Esophagus muscularis mucosa (tissue), 4 donors: Measurements from ENCODE around the gene RAD51B.

Experiments used
- EP300 ChIP-seq: sonication (generic); formaldehyde crosslinking; IDR thresholded peaks from one replicate; pipeline ENCODE4 v1.6.1; 2017; ENCODE audit warnings: antibody characterized with exemption
- POLR2A ChIP-seq: fragments of 450-650 bp; IDR thresholded peaks from one replicate; pipeline ENCODE4 v1.6.1; 2017; ENCODE audit warnings: antibody characterized with exemption, moderate library complexity, mild to moderate bottlenecking, low read depth
- POLR2AphosphoS5 ChIP-seq, 2 donors: sonication (generic); formaldehyde crosslinking; IDR thresholded peaks; one replicate each; pipeline ENCODE4 v1.6.1; 2017; ENCODE audit warnings: antibody characterized with exemption in 2 of 2
- TF ChIP-seq, protein P1 (sequence below), 3 experiments: fragments of 200-600 bp in 2 of 3; fragments of 450-650 bp in 1 of 3; sonication (generic) in 2 of 3; IDR thresholded peaks; one replicate each; pipeline ENCODE4 v1.5.1; 2017 to 2019; ENCODE audit warnings: antibody characterized with exemption in 3 of 3, mild to moderate bottlenecking in 2 of 3, moderate library complexity in 1 of 3

DNA sequence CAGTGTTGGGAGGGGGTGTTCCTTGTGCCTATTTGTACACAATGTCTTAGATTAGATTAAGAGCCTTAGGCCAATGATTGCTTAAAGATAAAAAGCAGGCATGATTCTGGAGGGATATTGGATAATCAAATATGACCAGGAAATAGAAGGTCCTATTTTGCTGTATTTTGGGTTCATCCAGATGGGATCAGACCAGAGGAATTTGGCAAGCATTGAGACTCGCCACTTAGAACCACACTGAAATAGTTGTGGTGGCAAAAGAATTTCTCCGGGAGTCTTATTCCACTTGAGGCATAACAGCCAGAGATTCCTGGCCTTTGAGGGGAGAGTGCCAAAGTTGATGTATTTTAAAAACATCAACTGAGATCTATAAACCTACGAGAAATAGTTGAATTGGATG, 327.2 kb downstream of the RAD51B start:
- TF ChIP-seq, protein P1, sequence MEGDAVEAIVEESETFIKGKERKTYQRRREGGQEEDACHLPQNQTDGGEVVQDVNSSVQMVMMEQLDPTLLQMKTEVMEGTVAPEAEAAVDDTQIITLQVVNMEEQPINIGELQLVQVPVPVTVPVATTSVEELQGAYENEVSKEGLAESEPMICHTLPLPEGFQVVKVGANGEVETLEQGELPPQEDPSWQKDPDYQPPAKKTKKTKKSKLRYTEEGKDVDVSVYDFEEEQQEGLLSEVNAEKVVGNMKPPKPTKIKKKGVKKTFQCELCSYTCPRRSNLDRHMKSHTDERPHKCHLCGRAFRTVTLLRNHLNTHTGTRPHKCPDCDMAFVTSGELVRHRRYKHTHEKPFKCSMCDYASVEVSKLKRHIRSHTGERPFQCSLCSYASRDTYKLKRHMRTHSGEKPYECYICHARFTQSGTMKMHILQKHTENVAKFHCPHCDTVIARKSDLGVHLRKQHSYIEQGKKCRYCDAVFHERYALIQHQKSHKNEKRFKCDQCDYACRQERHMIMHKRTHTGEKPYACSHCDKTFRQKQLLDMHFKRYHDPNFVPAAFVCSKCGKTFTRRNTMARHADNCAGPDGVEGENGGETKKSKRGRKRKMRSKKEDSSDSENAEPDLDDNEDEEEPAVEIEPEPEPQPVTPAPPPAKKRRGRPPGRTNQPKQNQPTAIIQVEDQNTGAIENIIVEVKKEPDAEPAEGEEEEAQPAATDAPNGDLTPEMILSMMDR (IDR thresholded peaks at IDR 0.05) = no peak
- TF ChIP-seq EP300 = no peak
- no peak for TF ChIP-seq POLR2A
- TF ChIP-seq POLR2AphosphoS5 (IDR thresholded peaks at IDR 0.05) = no peak
